NCI-H2171 treated with DMSO at 0.1 percent for 48 hours (cell line): Measurements from ENCODE around the gene AKAP6.

Experiments
- DNase-seq: peaks from one replicate; lab custom pipeline; 2025; lab: John Stamatoyannopoulos, UW

The AKAP6 gene

GRCh38 chr14:32710731-32711680, 381.9 kb downstream of the AKAP6 start:
- peak; percentile 60 for DNase-seq

- no peak for DNase-seq
Measured at GRCh38 chr14:32713856-32714255, 384.8 kb downstream of the AKAP6 start.

GRCh38 chr14:32719601-32720000, 390.5 kb downstream of the AKAP6 start:
- no peak for DNase-seq

GRCh38 chr14:32720927-32721326, 391.8 kb downstream of the AKAP6 start:
- DNase-seq = no peak

- no peak for DNase-seq
Measured at GRCh38 chr14:32722631-32723183, 393.6 kb downstream of the AKAP6 start.

- no peak for DNase-seq
Measured at GRCh38 chr14:32724867-32725471, 395.9 kb downstream of the AKAP6 start.

- no peak for DNase-seq
Measured at GRCh38 chr14:32726516-32726915, 397.4 kb downstream of the AKAP6 start.

- DNase-seq = no peak
Measured at GRCh38 chr14:32727832-32728231, 398.7 kb downstream of the AKAP6 start.

GRCh38 chr14:32728526-32728925, 399.4 kb downstream of the AKAP6 start:
- no peak for DNase-seq

GRCh38 chr14:32728976-32729375, 399.9 kb downstream of the AKAP6 start:
- no peak for DNase-seq

- no peak for DNase-seq
Measured at GRCh38 chr14:32731249-32731648, 402.2 kb downstream of the AKAP6 start.

- DNase-seq = peak; percentile 9
Measured at GRCh38 chr14:32733015-32733414, 403.9 kb downstream of the AKAP6 start.

GRCh38 chr14:32734261-32734660, 405.2 kb downstream of the AKAP6 start:
- no peak for DNase-seq

GRCh38 chr14:32737621-32738020, 408.5 kb downstream of the AKAP6 start:
- no peak for DNase-seq

GRCh38 chr14:32738206-32738871, 409.2 kb downstream of the AKAP6 start:
- DNase-seq = no peak

GRCh38 chr14:32744811-32745445, 415.8 kb downstream of the AKAP6 start:
- no peak for DNase-seq

- no peak for DNase-seq
Measured at GRCh38 chr14:32754209-32754608, 425.1 kb downstream of the AKAP6 start.

- DNase-seq = no peak
Measured at GRCh38 chr14:32756173-32756572, 427.1 kb downstream of the AKAP6 start.

- DNase-seq = no peak
Measured at GRCh38 chr14:32756775-32757174, 427.7 kb downstream of the AKAP6 start.

- no peak for DNase-seq
Measured at GRCh38 chr14:32757568-32757967, 428.5 kb downstream of the AKAP6 start.

- no peak for DNase-seq
Measured at GRCh38 chr14:32761381-32761968, 432.4 kb downstream of the AKAP6 start.

GRCh38 chr14:32762886-32763285, 433.8 kb downstream of the AKAP6 start:
- DNase-seq = no peak
